GM12892 (cell line): Measurements from ENCODE around the gene BRINP1.

Source experiments
- DNase-seq: peaks from one replicate; pipeline ENCODE4 v3.0.0; 2011; ENCODE audit not compliant: insufficient read length
- FAIRE-seq: peaks from 2 replicates; lab custom pipeline; 2011; peaks lifted over from hg19 to GRCh38; lab: Jason Lieb, UNC
- POLR2A ChIP-seq: IDR thresholded peaks from 2 replicates; pipeline ENCODE4 v1.6.1; 2011; ENCODE audit warnings: low read depth, low read length, control low read depth
- POLR2AphosphoS5 ChIP-seq: IDR thresholded peaks from 2 replicates; pipeline ENCODE4 v1.6.1; 2011; ENCODE audit warnings: low read depth, low read length, control low read depth
- TAF1 ChIP-seq: IDR thresholded peaks from 2 replicates; pipeline ENCODE4 v1.6.1; 2011; ENCODE audit warnings: low read depth, mild to moderate bottlenecking, control low read depth, low read length, borderline replicate concordance

Gene BRINP1

GRCh38 chr9:119121899-119122298, 247.3 kb downstream of the BRINP1 start:
- TF ChIP-seq TAF1 (no peak), POLR2A (no peak), POLR2AphosphoS5 (no peak)

GRCh38 chr9:119117409-119117808, 251.8 kb downstream of the BRINP1 start:
- TF ChIP-seq TAF1 (no peak), POLR2A (no peak), POLR2AphosphoS5 (no peak)
- no peak for DNase-seq
- FAIRE-seq = no peak

More at GRCh38 chr9:119121899-119122298, 247.3 kb downstream of the BRINP1 start:
- DNase-seq (no peak), FAIRE-seq (no peak)
